CD1c-positive myeloid dendritic cell (primary cell): ENCODE measurements around the gene NT5M.
"Not testable (repeated sequence)": the region's sequence is repeated elsewhere in the genome, so short reads cannot be mapped to it uniquely, and the experiment has no call there.

Source experiments
- DNase-seq: peaks from one replicate; pipeline ENCODE4 v3.0.0-alpha.2; 2016; ENCODE audit errors: extremely low spot score

The NT5M gene

DNA sequence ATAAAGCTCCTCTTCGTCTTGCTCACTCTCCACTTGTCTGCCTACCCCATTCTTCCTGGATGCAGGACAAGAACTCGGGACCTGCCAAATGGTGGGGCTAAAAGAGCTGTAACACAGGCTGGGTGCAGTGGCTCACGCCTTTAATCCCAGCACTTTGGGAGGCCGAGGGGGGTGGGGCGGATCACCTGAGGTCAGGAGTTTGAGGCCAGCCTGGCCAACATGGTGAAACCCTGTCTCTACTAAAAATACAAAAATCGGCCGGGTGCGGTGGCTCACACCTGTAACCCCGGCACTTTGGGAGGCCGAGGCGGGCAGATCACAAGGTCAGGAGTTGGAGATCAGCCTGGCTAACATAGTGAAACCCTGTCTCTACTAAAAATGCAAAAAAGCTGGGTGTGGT lies 1.5 kb upstream of the NT5M start:
- DNase-seq: not testable (repeated sequence)

DNA sequence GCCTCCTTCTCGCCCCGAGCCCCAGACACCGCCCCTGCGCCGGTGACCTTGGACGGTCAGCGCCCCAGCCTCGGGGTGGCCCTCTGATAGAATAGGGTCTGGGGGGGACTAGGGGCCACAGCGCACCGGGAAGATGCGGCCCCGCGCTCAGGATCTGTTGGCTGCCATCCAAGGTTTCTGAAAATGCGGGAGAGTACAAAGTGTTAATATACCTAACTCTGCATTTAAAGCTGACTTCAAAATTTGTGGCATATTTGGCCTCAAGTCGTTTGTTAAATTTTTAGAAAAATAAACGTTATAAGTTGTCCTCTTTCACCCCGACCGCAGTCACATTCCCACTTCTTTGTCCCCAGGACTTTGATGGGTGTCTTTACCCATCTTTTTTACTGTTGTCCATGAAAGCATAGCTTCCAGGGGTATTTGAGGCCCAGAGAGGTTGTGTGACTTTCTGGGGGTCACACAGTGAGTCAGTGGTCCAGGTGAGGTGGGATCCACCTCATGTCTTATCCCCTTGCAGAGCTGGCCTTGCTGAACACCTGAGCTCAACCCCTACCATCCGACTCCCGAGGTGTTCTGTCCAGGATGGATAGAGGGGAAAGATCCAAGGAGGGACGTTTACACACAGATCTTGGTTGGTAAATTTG lies 796 bp downstream of the NT5M start:
- DNase-seq: no peak

DNA sequence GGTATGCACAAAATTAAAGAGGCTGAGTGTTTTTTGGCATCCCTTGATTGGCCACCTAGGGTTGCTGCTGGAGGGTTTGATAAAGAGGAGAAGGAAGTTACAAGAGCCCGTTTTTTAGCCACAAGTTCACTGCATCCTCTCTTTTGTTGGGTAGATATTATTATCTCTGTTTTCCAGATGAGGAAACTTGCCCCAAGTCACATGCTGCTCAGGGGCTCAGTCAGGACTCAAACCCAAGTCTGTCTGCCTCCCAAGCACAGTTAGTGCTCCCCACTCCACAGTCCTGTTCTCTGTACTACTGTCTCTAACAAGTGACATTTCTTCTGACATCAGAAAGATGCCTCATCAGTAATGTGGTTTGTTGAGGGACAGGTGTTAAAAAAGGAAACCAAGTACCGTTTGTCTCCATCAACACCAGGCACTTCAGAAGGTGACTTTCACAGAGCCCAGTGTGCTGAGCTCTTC lies 1.4 kb downstream of the NT5M start:
- no peak for DNase-seq

- DNase-seq: peak; percentile 76
These were observed 2.2 kb downstream of the NT5M start for GRCh38 chr17:17305281-17305801.

DNA sequence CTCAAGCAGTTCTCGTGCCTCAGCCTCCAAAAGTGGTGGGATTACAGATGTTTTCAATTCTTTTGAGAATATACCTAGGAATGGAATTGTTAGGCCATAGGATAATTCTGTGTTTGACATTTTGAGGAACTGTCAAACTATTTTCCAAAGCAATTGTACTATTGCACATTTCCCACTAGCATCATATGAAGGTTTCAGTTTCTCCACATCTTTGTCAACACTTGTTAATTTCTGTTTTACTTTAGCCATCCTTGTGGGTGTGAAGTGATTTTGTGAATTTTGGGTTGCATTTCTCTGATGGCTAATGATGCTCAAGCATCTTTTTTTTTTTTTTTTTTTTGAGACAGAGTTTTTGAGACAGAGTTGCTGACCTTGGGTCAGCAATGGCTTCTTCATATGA lies 6.2 kb downstream of the NT5M start:
- no peak for DNase-seq

DNA sequence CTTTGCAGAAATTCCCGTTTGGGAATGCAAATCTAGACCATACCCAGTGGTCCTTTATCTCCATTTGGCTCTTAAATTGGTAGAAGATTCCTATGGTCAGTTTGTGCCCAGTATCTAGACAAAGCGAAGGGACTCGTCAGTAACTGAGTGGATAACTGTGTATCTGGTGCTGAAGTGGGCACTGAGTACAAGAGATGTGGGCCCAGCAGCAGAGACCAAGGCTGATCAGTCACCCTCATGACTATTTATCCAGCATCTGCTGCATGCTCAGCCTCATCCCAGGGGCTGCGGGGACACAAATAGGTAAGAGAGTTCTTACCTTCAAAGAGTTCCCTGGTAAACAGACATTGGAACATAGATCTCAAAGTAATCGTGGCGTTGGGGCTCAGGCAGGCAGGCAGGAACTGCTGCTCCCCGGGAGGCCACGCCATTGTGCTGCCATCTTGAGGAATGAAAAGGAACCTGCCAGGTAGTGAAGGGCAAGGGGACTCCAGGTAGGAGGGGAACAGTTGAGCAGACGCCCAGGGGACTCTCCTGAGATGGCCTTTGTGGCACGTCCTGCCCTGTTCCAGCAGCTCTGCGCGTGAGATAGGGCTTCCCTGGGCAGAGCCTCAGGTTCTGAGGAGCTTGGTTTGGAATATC lies 10.3 kb downstream of the NT5M start:
- peak; percentile 63 for DNase-seq

GRCh38 chr17:17314501-17315071 lies 11.4 kb downstream of the NT5M start:
- no peak for DNase-seq

GRCh38 chr17:17315142-17315821 lies 12.1 kb downstream of the NT5M start:
- no peak for DNase-seq

- no peak for DNase-seq
These were observed 17.2 kb downstream of the NT5M start for GRCh38 chr17:17320188-17320910.

DNA sequence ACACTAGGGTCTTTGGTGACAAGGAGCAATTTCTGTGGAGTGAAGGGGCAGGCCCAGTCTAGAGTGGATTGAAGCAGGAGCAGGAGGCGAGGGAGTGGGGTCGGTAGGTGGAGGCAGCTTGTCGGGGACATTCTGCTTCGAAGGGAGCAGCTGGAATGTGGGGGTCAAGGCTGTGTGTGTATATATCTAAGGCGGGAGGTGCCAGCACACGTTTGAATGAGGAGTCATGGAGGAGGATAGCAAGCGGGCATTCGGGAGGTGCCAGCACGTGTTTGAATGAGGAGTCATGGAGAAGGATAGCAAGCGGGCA lies 17.7 kb downstream of the NT5M start:
- no peak for DNase-seq

DNA sequence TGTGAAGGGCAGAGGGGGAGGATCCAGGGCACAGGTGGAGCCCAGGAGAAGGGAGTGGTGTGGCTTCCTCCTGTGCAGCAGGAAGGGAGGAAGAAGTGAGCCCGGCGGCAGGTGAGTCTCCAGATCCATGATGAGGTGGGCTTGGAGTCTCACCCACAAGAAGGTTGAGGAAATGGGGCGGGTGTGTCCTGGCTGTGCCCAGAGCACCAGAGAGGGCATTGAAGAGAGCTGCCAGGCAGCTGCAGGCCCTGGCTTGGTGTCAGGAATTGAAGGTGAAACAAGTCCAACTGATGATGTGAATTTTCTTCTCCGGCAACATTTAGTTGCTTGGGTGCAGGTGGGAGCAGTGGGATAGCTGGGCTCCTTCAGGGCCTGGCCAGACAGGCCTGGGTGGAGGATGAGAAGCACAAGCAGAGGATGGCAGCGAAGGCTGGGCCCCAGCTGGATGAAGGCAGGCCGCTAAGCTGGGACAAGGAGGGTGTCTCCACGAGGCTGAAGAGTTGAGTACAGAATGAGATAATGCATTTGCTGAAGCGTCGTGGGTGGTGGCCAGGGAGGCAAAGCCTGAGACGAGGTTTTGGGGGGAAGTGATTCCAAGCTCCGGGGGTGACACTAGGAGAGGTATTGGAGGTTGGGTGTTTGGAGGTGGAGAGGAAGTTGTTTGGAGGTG lies 18.3 kb downstream of the NT5M start:
- DNase-seq: no peak

- no peak for DNase-seq
These were observed 19.6 kb downstream of the NT5M start for GRCh38 chr17:17322516-17323510.

GRCh38 chr17:17324616-17325015 lies 21.4 kb downstream of the NT5M start:
- no peak for DNase-seq

- no peak for DNase-seq
These were observed 22.1 kb downstream of the NT5M start for GRCh38 chr17:17325228-17325627.

- DNase-seq: no peak
These were observed 22.6 kb downstream of the NT5M start for GRCh38 chr17:17325816-17326215.

DNA sequence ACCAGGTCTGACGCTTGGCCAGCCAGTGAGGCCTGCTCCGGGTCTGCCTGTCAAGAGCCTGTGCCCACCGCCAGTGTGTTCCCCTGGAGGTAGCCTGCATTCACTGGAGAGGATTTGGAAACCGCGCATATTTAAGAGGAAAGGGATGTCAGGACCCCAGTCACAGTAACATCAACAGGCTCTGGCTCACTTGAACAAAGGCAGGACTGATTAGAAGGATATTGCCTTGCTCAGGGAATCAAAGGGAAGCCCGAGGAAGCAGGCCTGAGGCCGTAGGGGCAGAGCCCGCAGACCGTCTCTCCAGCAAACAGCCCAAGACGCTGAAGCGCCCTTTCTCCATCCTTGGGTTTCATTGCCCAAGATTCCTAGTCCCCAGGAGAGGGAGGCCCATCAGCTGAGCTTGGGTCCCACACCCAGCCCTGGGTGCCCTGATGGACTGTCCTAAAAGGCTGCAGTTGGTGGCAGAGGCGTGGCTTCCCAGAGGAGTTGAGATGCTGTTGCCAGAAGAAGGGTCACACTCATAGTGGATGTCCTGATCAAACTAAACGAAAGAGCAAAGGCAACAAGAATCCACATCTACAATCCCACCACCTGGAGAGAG lies 23.2 kb downstream of the NT5M start:
- DNase-seq: no peak

DNA sequence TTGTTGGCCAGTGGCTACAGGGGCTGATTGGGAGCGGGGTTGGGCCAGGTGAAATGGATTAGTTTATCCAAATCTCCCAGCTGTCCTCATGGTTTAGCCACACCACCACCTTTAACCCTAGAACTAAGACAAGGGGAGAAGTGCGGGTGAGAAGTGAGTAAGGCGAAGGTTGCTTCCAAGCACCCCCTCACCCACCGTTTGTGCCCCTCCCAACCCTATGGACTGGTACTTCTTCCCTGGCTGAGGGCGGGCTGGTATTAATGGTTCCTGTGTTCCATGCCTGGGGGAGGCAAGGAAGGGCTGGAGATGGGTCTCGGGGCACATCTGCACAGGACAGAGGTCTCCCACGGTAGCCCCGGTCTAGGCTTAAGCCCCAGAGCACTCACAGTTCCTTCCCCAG lies 25.1 kb downstream of the NT5M start:
- no peak for DNase-seq

- no peak for DNase-seq
These were observed 38.3 kb downstream of the NT5M start for GRCh38 chr17:17341452-17341851.

DNA sequence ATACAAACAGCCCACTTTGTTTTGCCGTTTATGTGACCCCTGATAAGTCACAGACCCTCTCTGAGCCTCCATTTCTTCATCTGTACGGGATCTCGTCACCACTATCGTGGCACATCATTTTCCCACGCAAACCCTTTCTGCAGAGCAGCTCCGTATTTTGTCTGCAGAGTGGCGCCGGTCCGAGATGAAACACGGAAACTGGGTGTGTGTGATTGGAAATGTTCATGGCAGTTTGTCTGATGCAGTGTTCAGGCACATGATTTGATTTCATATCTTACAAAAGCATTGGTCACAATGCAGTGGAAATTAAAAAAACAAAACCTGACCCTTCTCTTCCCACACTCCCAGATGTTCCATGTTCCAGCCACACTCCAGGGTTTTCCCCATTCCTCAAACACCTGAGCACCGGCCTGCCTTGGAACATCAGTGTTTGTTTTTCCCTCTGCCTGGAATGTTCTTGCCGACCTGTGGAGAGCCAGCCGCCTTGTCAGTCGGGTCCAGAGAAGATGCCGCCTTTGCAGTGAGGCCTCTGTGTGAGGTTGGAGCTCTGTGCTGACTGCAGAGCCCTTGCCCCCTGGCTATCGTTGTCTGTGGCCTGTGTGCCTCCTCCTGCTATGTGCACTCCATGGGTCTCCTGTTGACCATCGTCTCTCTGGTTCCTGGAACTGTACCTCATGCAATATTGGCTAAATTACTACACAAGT lies 39.2 kb downstream of the NT5M start:
- no peak for DNase-seq
